Thyroid gland (tissue), 4 donors: Measurements from ENCODE around the gene PTGER3.

ENCODE experiments used
- POLR2A ChIP-seq, 2 donors: fragments of 450-650 bp; IDR thresholded peaks; one replicate each; pipeline ENCODE4 v1.6.1; 2017; ENCODE audit warnings: antibody characterized with exemption in 2 of 2, mild to moderate bottlenecking in 2 of 2, moderate library complexity in 1 of 2
- TF ChIP-seq, protein P1 (sequence below), 6 experiments: fragments of 200-600 bp in 3 of 6; fragments of 450-650 bp in 3 of 6; sonication (generic) in 3 of 6; IDR thresholded peaks; one replicate each; pipeline ENCODE4 v1.5.1; 2016 to 2019; ENCODE audit warnings: antibody characterized with exemption in 6 of 6, mild to moderate bottlenecking in 2 of 6, inconsistent platforms in 1 of 6, moderate library complexity in 1 of 6

DNA sequence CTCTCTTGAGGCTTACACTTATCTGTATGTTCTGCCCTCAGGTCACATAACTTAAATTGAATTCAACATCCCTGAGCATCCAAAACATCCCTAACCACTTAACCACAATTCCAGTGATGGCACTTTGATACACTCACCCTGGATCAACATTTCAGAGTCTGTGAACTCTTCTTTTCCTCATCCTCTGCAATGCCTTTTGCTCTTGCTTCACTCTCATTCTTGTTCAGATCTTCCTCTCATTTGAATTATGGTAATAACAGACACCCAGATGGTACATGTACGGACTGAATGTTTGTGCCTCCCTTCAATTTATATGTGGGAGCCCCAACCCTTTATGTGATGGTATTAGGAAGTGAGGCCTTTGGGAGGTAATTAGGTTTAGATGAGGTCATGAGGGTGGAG is 33.4 kb downstream of the PTGER3 start:
- TF ChIP-seq, protein P1, sequence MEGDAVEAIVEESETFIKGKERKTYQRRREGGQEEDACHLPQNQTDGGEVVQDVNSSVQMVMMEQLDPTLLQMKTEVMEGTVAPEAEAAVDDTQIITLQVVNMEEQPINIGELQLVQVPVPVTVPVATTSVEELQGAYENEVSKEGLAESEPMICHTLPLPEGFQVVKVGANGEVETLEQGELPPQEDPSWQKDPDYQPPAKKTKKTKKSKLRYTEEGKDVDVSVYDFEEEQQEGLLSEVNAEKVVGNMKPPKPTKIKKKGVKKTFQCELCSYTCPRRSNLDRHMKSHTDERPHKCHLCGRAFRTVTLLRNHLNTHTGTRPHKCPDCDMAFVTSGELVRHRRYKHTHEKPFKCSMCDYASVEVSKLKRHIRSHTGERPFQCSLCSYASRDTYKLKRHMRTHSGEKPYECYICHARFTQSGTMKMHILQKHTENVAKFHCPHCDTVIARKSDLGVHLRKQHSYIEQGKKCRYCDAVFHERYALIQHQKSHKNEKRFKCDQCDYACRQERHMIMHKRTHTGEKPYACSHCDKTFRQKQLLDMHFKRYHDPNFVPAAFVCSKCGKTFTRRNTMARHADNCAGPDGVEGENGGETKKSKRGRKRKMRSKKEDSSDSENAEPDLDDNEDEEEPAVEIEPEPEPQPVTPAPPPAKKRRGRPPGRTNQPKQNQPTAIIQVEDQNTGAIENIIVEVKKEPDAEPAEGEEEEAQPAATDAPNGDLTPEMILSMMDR (IDR thresholded peaks at IDR 0.05) = no peak
- no peak for TF ChIP-seq POLR2A (IDR thresholded peaks at IDR 0.05)
